Measurements from ENCODE around the gene STC2.

The STC2 gene

GRCh38 chr5:173295796-173296195, 32.4 kb downstream of the STC2 start:
- Histone ChIP-seq H3K27ac (ENCODE audit: poor library complexity, severe bottlenecking) (no peak overlapping the region), H3K4me1 (ENCODE audit: insufficient read depth, poor library complexity, severe bottlenecking) (peaks cover 27% of the 10 kb centered on the region), H3K36me3 (ENCODE audit: low read depth) (no peaks in the 10 kb centered on the region), H3K4me3 (ENCODE audit: severe bottlenecking) (no peak overlapping the region), H3K9me3 (ENCODE audit: severe bottlenecking) (no peaks in the 10 kb centered on the region), H3K27me3 (ENCODE audit: insufficient read depth, poor library complexity, severe bottlenecking) (no peaks in the 10 kb centered on the region)
- ATAC-seq (ENCODE audit: low read depth) (no peak), DNase-seq (ENCODE audit: low spot score) (no peak)
- no peak for TF ChIP-seq CTCF (IDR thresholded peaks at IDR 0.05; ENCODE audit: poor library complexity, severe bottlenecking)

GRCh38 chr5:173294673-173295320, 33.4 kb downstream of the STC2 start:
- no peak for TF ChIP-seq CTCF (IDR thresholded peaks at IDR 0.05; ENCODE audit: poor library complexity, severe bottlenecking)
- no peaks in the 10 kb centered on the region for H3K9me3 ChIP-seq (ENCODE audit: severe bottlenecking)
- H3K27me3 ChIP-seq (ENCODE audit: insufficient read depth, poor library complexity, severe bottlenecking): no peaks in the 10 kb centered on the region
- H3K4me3 ChIP-seq (ENCODE audit: severe bottlenecking): no peak overlapping the region
- peaks cover 27% of the 10 kb centered on the region for H3K4me1 ChIP-seq (ENCODE audit: insufficient read depth, poor library complexity, severe bottlenecking)
- no peak overlapping the region for H3K27ac ChIP-seq (ENCODE audit: poor library complexity, severe bottlenecking)
- no peaks in the 10 kb centered on the region for H3K36me3 ChIP-seq (ENCODE audit: low read depth)
- ATAC-seq (ENCODE audit: low read depth): no peak
- no peak for DNase-seq (ENCODE audit: low spot score)

GRCh38 chr5:173293817-173294672, 34.2 kb downstream of the STC2 start:
- peak; percentile 99 for TF ChIP-seq CTCF (IDR thresholded peaks at IDR 0.05; ENCODE audit: poor library complexity, severe bottlenecking)
- DNase-seq (ENCODE audit: low spot score) (no peak), ATAC-seq (ENCODE audit: low read depth) (peak; percentile 60)
- Histone ChIP-seq H3K9me3 (ENCODE audit: severe bottlenecking) (no peaks in the 10 kb centered on the region), H3K4me3 (ENCODE audit: severe bottlenecking) (no peak overlapping the region), H3K27ac (ENCODE audit: poor library complexity, severe bottlenecking) (peak overlapping the region; percentile 78), H3K4me1 (ENCODE audit: insufficient read depth, poor library complexity, severe bottlenecking) (peaks cover 27% of the 10 kb centered on the region), H3K27me3 (ENCODE audit: insufficient read depth, poor library complexity, severe bottlenecking) (no peaks in the 10 kb centered on the region), H3K36me3 (ENCODE audit: low read depth) (no peaks in the 10 kb centered on the region)

- Histone ChIP-seq H3K4me3 (ENCODE audit: severe bottlenecking) (no peak overlapping the region), H3K27ac (ENCODE audit: poor library complexity, severe bottlenecking) (peak overlapping the region; percentile 78), H3K27me3 (ENCODE audit: insufficient read depth, poor library complexity, severe bottlenecking) (no peaks in the 10 kb centered on the region), H3K9me3 (ENCODE audit: severe bottlenecking) (no peaks in the 10 kb centered on the region), H3K36me3 (ENCODE audit: low read depth) (no peaks in the 10 kb centered on the region), H3K4me1 (ENCODE audit: insufficient read depth, poor library complexity, severe bottlenecking) (peaks cover 27% of the 10 kb centered on the region)
- no peak for TF ChIP-seq CTCF (IDR thresholded peaks at IDR 0.05; ENCODE audit: poor library complexity, severe bottlenecking)
- ATAC-seq (ENCODE audit: low read depth) (peak; percentile 89), DNase-seq (ENCODE audit: low spot score) (no peak)
Observed at GRCh38 chr5:173291722-173292658, 36.2 kb downstream of the STC2 start.
